ENCODE results near the gene IGHMBP2.

DNA sequence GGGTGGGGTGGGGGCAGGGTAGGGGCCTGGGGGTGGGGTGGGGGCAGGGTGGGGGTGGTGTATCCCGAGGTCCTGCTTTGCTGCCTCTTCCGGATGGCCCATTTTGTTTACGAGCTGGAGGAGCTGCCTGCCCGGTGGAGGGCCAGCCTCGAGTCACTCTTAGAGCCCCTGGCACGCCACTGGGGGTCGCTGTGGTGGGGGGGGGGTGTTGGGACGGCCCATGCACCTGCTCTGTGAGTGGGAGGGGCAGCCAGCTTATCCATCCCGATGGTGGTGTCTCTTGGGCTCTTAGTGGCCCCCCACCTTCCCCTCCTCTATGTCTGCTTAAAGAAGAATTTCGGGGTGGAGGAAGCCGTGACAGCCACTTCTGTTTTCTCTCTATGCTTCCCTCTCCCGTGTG, 52.5 kb downstream of the IGHMBP2 start:
- TF ChIP-seq, protein P1, sequence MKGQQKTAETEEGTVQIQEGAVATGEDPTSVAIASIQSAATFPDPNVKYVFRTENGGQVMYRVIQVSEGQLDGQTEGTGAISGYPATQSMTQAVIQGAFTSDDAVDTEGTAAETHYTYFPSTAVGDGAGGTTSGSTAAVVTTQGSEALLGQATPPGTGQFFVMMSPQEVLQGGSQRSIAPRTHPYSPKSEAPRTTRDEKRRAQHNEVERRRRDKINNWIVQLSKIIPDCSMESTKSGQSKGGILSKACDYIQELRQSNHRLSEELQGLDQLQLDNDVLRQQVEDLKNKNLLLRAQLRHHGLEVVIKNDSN (IDR thresholded peaks at IDR 0.05), result no peak
- no peak for TF ChIP-seq CEBPB (IDR thresholded peaks at IDR 0.05)
- no peak for TF ChIP-seq EP300 (IDR thresholded peaks at IDR 0.05; ENCODE audit: borderline replicate concordance)
- TF ChIP-seq RAD21 (IDR thresholded peaks at IDR 0.05; ENCODE audit: low read depth), result peak; percentile 34; the same call in 1 of the 2 replicates
- TF ChIP-seq, protein P2, sequence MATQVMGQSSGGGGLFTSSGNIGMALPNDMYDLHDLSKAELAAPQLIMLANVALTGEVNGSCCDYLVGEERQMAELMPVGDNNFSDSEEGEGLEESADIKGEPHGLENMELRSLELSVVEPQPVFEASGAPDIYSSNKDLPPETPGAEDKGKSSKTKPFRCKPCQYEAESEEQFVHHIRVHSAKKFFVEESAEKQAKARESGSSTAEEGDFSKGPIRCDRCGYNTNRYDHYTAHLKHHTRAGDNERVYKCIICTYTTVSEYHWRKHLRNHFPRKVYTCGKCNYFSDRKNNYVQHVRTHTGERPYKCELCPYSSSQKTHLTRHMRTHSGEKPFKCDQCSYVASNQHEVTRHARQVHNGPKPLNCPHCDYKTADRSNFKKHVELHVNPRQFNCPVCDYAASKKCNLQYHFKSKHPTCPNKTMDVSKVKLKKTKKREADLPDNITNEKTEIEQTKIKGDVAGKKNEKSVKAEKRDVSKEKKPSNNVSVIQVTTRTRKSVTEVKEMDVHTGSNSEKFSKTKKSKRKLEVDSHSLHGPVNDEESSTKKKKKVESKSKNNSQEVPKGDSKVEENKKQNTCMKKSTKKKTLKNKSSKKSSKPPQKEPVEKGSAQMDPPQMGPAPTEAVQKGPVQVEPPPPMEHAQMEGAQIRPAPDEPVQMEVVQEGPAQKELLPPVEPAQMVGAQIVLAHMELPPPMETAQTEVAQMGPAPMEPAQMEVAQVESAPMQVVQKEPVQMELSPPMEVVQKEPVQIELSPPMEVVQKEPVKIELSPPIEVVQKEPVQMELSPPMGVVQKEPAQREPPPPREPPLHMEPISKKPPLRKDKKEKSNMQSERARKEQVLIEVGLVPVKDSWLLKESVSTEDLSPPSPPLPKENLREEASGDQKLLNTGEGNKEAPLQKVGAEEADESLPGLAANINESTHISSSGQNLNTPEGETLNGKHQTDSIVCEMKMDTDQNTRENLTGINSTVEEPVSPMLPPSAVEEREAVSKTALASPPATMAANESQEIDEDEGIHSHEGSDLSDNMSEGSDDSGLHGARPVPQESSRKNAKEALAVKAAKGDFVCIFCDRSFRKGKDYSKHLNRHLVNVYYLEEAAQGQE (IDR thresholded peaks at IDR 0.05; ENCODE audit: low read depth), result no peak
- TF ChIP-seq FOXM1 (IDR thresholded peaks at IDR 0.05; ENCODE audit: borderline replicate concordance, low read depth), result no peak
- no peak for TF ChIP-seq EGR1 (IDR thresholded peaks at IDR 0.05)
- no peak for TF ChIP-seq NFIC (IDR thresholded peaks at IDR 0.05)
- TF ChIP-seq CREB1 (IDR thresholded peaks at IDR 0.05; ENCODE audit: low read depth), result no peak
- no peak for TF ChIP-seq YY1 (IDR thresholded peaks at IDR 0.05; ENCODE audit: low read depth)

Data from Ishikawa (cell line).